Right lobe of liver (tissue), 4 donors: Measurements from ENCODE around the gene SLC16A10.

Experiments used
- POLR2A ChIP-seq: fragments of 450-650 bp; IDR thresholded peaks from one replicate; pipeline ENCODE4 v1.6.1; 2017; ENCODE audit warnings: antibody characterized with exemption, mild to moderate bottlenecking
- TF ChIP-seq, protein P1 (sequence below), 4 donors: fragments of 200-600 bp in 3 of 4; fragments of 450-650 bp in 1 of 4; IDR thresholded peaks; one replicate each; pipeline versions ENCODE4 v1.5.1 to v1.8.0; 2016 to 2022; ENCODE audit warnings: antibody characterized with exemption in 4 of 4, mild to moderate bottlenecking in 2 of 4
- donor health status: DM: no; HTN: no; CAD: no.
- donor health status: DM: no; HTN: no; CAD: no.
- donor health status: DM: no; HTN: yes; CAD: no.

DNA sequence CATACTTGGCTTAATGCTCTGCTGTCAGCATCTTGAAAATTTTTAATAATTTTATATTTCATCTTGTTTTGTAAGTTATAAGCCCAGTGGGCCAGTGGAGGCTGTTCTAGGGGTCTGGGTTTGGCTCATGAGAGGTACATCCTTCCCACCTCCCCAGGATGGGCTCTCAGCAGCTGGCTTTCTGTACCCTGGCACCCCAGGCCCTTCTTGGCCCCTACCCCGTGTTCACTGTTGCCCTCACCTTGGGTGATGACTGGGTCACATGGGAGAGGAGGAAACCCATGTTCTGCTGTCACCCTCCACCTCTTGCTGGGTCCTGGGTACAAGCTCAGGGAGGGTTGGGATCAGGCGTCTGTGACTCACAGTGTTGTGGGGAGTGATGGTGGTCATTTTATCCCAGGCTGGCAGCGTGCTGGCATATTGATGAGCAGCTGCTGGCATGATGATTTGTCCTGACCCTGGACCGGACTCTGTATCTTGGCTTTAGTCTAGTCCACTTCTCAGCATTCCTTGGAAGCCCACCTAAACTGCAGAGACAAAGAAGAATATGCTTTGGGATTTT lies 34.6 kb downstream of the SLC16A10 start:
- TF ChIP-seq, protein P1, sequence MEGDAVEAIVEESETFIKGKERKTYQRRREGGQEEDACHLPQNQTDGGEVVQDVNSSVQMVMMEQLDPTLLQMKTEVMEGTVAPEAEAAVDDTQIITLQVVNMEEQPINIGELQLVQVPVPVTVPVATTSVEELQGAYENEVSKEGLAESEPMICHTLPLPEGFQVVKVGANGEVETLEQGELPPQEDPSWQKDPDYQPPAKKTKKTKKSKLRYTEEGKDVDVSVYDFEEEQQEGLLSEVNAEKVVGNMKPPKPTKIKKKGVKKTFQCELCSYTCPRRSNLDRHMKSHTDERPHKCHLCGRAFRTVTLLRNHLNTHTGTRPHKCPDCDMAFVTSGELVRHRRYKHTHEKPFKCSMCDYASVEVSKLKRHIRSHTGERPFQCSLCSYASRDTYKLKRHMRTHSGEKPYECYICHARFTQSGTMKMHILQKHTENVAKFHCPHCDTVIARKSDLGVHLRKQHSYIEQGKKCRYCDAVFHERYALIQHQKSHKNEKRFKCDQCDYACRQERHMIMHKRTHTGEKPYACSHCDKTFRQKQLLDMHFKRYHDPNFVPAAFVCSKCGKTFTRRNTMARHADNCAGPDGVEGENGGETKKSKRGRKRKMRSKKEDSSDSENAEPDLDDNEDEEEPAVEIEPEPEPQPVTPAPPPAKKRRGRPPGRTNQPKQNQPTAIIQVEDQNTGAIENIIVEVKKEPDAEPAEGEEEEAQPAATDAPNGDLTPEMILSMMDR (IDR thresholded peaks at IDR 0.05): no peak
- TF ChIP-seq POLR2A: no peak
